H54 (cell line): ENCODE results near the gene SETD4.
"Not testable (repeated sequence)": the region's sequence is repeated elsewhere in the genome, so short reads cannot be mapped to it uniquely, and the experiment has no call there.

Source experiments
- DNase-seq: peaks from one replicate; pipeline ENCODE4 v3.0.0; 2011; ENCODE audit warnings: low spot score, mixed read lengths; ENCODE audit not compliant: insufficient read length
- FAIRE-seq: peaks from 3 replicates; lab custom pipeline; 2011; peaks lifted over from hg19 to GRCh38; lab: Jason Lieb, UNC
- POLR2A ChIP-seq: IDR thresholded peaks from 2 replicates; pipeline ENCODE4 v1.6.1; 2011; ENCODE audit warnings: low read depth, mild to moderate bottlenecking, low read length

Gene SETD4

GRCh38 chr21:36060159-36060921 lies at the start of gene SETD4:
SETD4 (minus strand) TSS chr21:36060526; CDS start chr21:36058888, 1,638 bp downstream.
- TF ChIP-seq POLR2A = peak; percentile 88
- peak; percentile 98 for DNase-seq
- no peak for FAIRE-seq

- TF ChIP-seq POLR2A = no peak
- DNase-seq (no peak), FAIRE-seq (no peak)
Observed at GRCh38 chr21:36109868-36110267, 49.5 kb upstream of the SETD4 start.

GRCh38 chr21:36105327-36105842 lies 45.1 kb upstream of the SETD4 start:
- DNase-seq (no peak), FAIRE-seq (no peak)
- TF ChIP-seq POLR2A = no peak

GRCh38 chr21:36104317-36105300 lies 44.3 kb upstream of the SETD4 start:
- no peak for DNase-seq
- no peak for TF ChIP-seq POLR2A
- FAIRE-seq = no peak

- no peak for FAIRE-seq
- DNase-seq = no peak
- TF ChIP-seq POLR2A = no peak
Observed at GRCh38 chr21:36103434-36103833, 43.1 kb upstream of the SETD4 start.

- TF ChIP-seq POLR2A = no peak
- FAIRE-seq (no peak), DNase-seq (no peak)
Observed at GRCh38 chr21:36100971-36101641, 40.8 kb upstream of the SETD4 start.

- FAIRE-seq, DNase-seq: not testable (repeated sequence)
Observed at GRCh38 chr21:36099695-36100211, 39.4 kb upstream of the SETD4 start.

GRCh38 chr21:36099000-36099399 lies 38.7 kb upstream of the SETD4 start:
- FAIRE-seq (no peak), DNase-seq (no peak)
- no peak for TF ChIP-seq POLR2A

- FAIRE-seq (no peak), DNase-seq (no peak)
- TF ChIP-seq POLR2A = no peak
Observed at GRCh38 chr21:36098182-36098532, 37.8 kb upstream of the SETD4 start.

- DNase-seq (no peak), FAIRE-seq (no peak)
- TF ChIP-seq POLR2A = no peak
Observed at GRCh38 chr21:36097427-36098181, 37.3 kb upstream of the SETD4 start.

GRCh38 chr21:36096398-36097290 lies 36.3 kb upstream of the SETD4 start:
- TF ChIP-seq POLR2A = no peak
- FAIRE-seq = no peak
- no peak for DNase-seq

GRCh38 chr21:36093512-36093911 lies 33.2 kb upstream of the SETD4 start:
- DNase-seq = no peak
- no peak for FAIRE-seq
- no peak for TF ChIP-seq POLR2A
